Measurements from ENCODE around the gene PTPRN2. TPM values are rescaled to one million over a fixed set of nuclear protein-coding genes. Genes with fewer than 3 reads are reported as not detected.

PTPRN2 gene
- total RNA-seq, 2 experiments from 2014 or later = 0.70 TPM; not detected in 1

DNA sequence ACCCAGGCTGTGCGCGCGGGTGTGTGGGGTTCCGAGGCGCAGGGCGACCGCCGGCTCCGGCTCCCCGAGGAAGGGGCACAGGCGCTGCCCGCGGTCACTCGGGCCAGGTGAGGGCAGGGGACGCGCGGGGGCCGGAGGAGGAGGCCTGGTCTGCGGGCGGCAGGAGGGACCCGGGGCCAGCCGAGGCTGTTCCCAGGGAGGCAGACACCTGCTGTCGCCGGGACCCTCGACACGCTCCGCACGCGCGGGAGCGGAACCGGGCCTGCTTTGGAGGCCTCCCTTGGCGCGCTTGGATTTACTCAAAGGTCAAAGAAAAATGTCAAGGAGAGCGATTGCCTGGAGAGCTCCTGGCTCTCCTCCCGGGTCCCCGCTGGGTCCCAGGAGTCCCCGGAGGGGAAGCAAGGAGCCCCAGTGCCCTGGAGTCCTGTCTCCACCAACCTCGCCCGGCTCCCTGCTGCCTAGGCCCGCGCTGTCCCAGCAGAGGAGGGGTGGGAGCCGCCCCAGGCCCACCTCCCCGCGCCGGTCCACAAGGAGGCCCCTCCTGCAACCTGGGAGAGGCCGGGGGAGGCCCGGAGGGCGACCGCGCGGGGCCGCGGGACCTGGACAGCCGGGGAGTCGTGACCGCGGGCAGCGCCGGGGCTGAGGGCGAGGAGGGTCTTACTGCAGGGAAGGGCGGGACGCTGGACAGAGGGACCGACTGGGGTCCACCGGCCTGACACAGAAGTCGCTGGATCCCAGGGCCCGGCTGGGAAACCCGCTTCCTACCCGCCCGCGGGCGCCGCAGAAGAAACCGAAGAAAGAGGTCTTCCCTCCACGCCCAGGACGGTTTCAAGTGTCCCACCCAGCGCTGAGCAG is 902.0 kb downstream of the PTPRN2 start:
- no peaks in the 10 kb centered on the region for H3K9me3 ChIP-seq (ENCODE audit: low read length)
- H3K9me2 ChIP-seq (ENCODE audit: insufficient read depth, low read length) = no peaks in the 10 kb centered on the region
- H3K79me2 ChIP-seq (ENCODE audit: insufficient read depth, low read depth, low read length) = no peaks in the 10 kb centered on the region
- POLR2A ChIA-PET = no interaction called here
- no peak overlapping the region for H3K4me2 ChIP-seq (ENCODE audit: low read length)
- H3K4me1 ChIP-seq (ENCODE audit: insufficient read depth, low read length, poor library complexity, severe bottlenecking) = no peaks in the 10 kb centered on the region
- H3K36me3 ChIP-seq (ENCODE audit: insufficient read depth, low read length) = no peaks in the 10 kb centered on the region
- no peak overlapping the region for H3K4me3 ChIP-seq (ENCODE audit: low read depth, low read length, poor library complexity, severe bottlenecking)
- TF ChIP-seq CTCF (conservative IDR thresholded peaks at IDR 0.05; ENCODE audit: low read length) (no peak), EZH2phosphoT487 (IDR thresholded peaks at IDR 0.05; ENCODE audit: borderline replicate concordance, low read depth, low read length) (no peak)
- intact Hi-C loops (cut with micrococcal nuclease; ENCODE audit: unreplicated experiment) = loop anchor here (10.0 kb wide), 1 partner anchor 251 kb away; no protein-coding TSS in a partner anchor
- no peak overlapping the region for H3K27ac ChIP-seq (ENCODE audit: low read depth, low read length, poor library complexity, severe bottlenecking)
- no TSS peak for BruUV-seq (replicated peaks)
- no peak for DNase-seq (ENCODE audit: low spot score)
- CTCF ChIA-PET (ENCODE audit: unreplicated experiment) = no interaction called here
- no peak overlapping the region for H2AFZ ChIP-seq (ENCODE audit: low read length)
- no peaks in the 10 kb centered on the region for H4K20me1 ChIP-seq (ENCODE audit: insufficient read depth, low read length)

- Histone ChIP-seq H4K20me1 (ENCODE audit: insufficient read depth, low read length) (no peaks in the 10 kb centered on the region), H3K9me3 (ENCODE audit: low read length) (no peaks in the 10 kb centered on the region), H3K27ac (ENCODE audit: low read depth, low read length, poor library complexity, severe bottlenecking) (no peak overlapping the region), H3K4me3 (ENCODE audit: low read depth, low read length, poor library complexity, severe bottlenecking) (no peak overlapping the region), H3K4me2 (ENCODE audit: low read length) (no peak overlapping the region), H3K9me2 (ENCODE audit: insufficient read depth, low read length) (no peaks in the 10 kb centered on the region), H3K36me3 (ENCODE audit: insufficient read depth, low read length) (no peaks in the 10 kb centered on the region), H2AFZ (ENCODE audit: low read length) (no peak overlapping the region), H3K4me1 (ENCODE audit: insufficient read depth, low read length, poor library complexity, severe bottlenecking) (no peaks in the 10 kb centered on the region), H3K79me2 (ENCODE audit: insufficient read depth, low read depth, low read length) (no peaks in the 10 kb centered on the region)
- intact Hi-C loops (cut with micrococcal nuclease; ENCODE audit: unreplicated experiment) = loop anchor here (10.0 kb wide), 1 partner anchor 250 kb away; no protein-coding TSS in a partner anchor
- CTCF ChIA-PET (ENCODE audit: unreplicated experiment) = no interaction called here
- no peak for DNase-seq (ENCODE audit: low spot score)
- no peak for TF ChIP-seq CTCF (conservative IDR thresholded peaks at IDR 0.05; ENCODE audit: low read length)
- TF ChIP-seq EZH2phosphoT487 (IDR thresholded peaks at IDR 0.05; ENCODE audit: borderline replicate concordance, low read depth, low read length) = no peak
- POLR2A ChIA-PET = no interaction called here
- BruUV-seq (replicated peaks) = no TSS peak
Measured at GRCh38 chr7:157684909-157685429, 902.7 kb downstream of the PTPRN2 start.

All from OCI-LY7 (cell line).